GM19395 (cell line): ENCODE data around the gene BNIP3.

ENCODE experiments used
- ATAC-seq: cut with Tn5 transposase; IDR thresholded peaks from one replicate; pipeline ENCODE4 v1.9.1; 2021; ENCODE audit warnings: mild to moderate bottlenecking, moderate library complexity; ENCODE audit not compliant: unreplicated experiment

The BNIP3 gene

DNA sequence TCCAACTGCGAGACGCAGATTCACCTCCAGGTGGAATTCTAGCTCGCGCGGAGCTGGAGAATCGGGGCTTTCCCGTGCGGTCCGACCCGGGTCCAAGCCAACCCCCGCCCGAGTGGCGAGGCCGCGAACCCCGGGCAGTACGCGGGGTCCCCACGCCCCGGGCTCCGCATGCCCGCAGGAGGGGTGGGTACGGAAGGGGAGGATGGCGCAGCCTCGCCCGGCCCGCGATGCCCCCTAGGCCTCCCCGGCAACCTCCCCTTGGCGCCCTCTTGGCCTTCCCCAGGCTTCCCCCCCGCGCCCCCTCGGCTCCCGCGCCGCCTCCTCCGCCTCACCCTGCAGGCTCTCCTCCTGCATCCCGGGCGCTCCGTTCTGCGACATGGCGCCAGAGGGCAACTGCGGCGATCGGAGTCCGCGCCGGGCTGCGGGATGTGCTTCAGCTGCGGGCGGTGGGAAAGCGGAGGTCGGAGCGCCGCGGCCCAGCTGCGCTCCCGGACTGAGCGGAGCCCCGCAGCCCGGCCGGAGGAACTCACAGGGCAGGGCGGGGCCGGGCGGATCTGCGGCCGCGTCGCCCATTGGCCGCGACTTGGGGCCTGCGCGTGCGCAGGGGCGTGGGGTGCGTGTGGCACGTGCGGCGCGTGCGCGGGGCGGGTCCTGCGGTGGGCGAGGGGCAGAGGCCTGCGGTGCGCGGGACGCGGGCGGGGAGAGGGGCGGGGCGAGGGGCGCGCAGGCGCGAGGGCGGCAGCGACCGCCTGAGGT, at the start of gene BNIP3:
Gene BNIP3 (minus strand): TSS at position 495 of the 756 bp plus-strand sequence. CDS start 117 bp downstream, at position 378.
- peak; percentile 88 for ATAC-seq

GRCh38 chr10:132030898-132031463, 49.3 kb upstream of the BNIP3 start:
- no peak for ATAC-seq

GRCh38 chr10:132028706-132029105, 47.0 kb upstream of the BNIP3 start:
- ATAC-seq, result no peak

DNA sequence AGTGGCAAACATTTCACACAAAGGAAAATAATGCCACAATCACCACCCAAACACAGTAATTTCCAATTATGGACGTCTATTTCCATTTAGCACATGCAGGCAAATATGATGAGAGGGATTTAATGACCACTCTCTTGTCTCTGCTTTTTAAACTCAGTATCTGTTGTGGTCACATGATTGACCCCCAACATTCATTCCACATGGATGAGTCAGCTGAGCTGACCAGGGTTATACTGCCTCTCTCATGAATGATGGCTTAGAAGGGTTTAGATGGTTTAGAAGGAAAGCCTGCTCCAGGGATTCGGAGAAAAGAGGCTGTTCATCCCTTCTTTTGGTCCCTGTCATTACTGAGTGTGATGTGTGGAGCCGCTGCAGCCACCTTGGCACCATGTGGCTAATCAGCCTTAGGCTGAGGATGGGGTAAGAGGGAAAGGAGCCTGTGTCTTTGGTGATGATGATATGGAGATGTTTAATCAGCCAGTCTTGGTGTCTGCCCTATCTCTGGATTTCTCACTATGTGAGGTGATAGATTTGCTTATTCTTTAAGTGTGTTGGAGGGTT, 45.8 kb upstream of the BNIP3 start:
- ATAC-seq, result no peak

- peak; percentile 70 for ATAC-seq
These were observed 41.5 kb upstream of the BNIP3 start for GRCh38 chr10:132023092-132023811.

GRCh38 chr10:132022241-132022640, 40.5 kb upstream of the BNIP3 start:
- no peak for ATAC-seq

DNA sequence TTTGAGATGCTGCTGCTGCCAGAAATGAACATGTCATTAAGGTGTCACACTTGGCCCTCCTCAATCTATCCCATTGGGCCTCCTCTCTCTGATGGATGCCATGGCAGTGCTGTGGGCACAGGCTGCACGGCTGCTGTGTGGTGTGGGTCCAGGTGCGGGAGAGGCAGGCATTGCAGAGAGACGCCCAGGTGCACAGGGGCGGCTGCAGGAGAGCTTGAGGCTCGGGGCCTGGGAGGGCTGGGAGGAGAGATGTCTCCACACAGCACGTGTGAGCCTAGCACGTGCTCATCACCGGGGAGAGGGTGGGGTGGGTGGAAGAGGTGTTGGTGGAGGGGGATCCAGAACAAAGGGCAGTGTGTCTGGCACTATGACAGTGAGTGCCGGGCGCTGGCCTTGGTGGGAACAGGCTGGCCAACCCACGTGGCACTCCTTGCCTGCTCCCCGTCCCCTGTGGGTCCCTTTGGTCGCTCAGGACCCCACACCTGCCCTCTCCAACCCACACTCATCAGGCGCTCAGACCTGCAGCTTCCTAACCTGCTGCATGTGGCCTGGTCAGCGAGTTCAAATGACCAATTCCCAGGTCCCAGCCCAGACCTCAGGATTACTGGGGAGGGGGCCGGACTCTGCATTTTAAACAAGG, 39.9 kb upstream of the BNIP3 start:
- ATAC-seq, result no peak

- no peak for ATAC-seq
These were observed 39.3 kb upstream of the BNIP3 start for GRCh38 chr10:132021046-132021445.

- no peak for ATAC-seq
These were observed 38.7 kb upstream of the BNIP3 start for GRCh38 chr10:132020456-132020855.

GRCh38 chr10:132019366-132019765, 37.6 kb upstream of the BNIP3 start:
- no peak for ATAC-seq

DNA sequence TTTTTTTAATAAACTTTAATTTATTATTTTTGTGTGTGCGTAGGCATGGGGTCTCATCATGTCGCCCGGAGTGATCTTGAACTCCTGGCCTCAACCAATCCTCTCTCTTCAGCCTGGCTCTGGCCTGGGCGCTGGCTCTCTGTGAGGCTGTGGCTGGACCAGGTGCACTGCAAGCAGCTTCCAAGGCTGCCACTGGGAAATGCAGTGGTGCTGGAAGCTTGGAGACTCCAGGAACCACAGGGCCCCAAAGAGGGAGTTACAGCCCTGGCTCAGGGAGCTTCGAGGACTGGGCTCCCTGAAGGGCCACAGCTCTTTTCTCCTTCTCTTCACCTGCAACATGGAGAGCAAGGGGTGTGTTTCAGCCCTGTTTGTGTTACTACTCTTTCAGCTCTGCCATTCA, 36.7 kb upstream of the BNIP3 start:
- ATAC-seq, result no peak

DNA sequence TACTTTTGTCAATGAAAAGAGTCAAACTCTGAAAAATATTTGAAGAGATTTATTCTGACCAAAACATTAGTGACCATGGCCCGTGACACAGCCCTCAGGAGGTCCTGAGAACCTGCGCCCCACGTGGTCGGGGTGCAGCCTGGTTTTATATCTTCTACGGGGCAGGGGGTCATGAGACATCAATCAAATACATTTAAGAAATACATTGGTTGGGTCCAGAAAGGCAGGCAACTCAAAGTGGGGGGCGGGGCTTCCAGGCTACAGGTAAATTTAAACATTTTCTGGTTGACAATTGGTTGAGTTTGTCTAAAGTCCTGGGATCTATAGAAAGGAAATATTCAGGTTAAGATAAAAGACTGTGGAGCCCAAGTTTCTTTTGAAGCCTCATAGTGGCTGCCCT, 34.8 kb upstream of the BNIP3 start:
- ATAC-seq, result no peak

- ATAC-seq, result no peak
These were observed 29.7 kb upstream of the BNIP3 start for GRCh38 chr10:132011445-132011844.

- ATAC-seq, result no peak
These were observed 29.3 kb upstream of the BNIP3 start for GRCh38 chr10:132011024-132011423.

DNA sequence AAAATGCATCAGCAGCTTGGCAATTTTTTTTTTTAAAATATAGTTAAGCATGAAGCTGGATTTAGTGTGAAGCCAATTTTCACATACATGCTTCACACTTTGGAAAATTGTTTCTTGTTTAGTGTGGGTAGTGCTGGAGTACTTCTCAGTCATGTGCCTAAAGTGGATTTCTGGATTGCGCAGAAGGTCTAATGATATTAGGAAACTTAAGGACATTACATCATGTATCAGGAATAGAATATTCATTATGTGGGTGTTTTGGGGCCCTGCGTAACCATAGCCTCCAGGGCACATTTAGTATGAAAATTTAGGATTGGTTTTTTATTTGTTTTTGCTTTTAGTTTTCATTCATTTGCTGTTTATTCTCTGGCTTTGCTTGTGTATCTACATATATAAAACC, 28.8 kb upstream of the BNIP3 start:
- ATAC-seq, result no peak

DNA sequence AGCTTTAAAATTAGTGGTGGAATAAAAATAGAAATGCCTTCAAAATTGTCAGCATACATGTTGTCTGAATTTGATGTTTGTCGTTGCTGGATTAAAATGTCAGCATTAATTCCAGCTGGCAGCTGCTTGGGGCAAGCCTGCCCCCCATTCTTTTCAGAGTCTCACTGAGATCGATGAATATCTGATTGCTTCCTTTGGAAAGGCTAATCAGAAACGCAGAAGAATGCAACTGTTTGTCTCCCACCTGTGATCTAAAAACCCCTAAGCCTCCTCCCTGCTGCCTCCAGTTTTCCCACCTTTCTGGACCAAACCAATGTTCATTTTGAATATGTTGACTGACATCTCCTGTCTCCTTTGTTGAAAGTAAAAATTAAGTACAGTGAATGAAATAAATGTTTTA, 27.9 kb upstream of the BNIP3 start:
- ATAC-seq, result no peak

GRCh38 chr10:132007681-132008080, 26.0 kb upstream of the BNIP3 start:
- no peak for ATAC-seq

DNA sequence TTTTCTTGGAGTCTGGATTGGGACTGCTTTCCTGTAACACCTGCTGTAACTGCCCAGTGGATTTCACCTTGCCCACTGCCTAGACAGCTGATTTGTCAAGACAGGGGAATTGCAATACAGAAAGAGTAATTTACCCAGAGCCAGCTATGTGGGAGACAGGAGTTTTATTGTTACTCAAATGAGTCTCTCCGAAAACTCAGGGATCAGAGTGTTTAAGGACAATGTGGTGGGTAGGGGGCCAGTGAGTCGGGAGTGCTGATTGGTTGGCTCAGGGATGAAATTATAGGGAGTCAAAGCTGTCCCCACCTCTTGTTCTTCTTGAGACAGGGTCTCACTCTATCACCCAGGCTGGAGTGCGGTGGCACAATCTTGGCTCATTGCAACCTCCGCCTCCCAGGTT, 25.2 kb upstream of the BNIP3 start:
- ATAC-seq, result no peak

- ATAC-seq, result no peak
These were observed 23.4 kb upstream of the BNIP3 start for GRCh38 chr10:132005147-132005546.

DNA sequence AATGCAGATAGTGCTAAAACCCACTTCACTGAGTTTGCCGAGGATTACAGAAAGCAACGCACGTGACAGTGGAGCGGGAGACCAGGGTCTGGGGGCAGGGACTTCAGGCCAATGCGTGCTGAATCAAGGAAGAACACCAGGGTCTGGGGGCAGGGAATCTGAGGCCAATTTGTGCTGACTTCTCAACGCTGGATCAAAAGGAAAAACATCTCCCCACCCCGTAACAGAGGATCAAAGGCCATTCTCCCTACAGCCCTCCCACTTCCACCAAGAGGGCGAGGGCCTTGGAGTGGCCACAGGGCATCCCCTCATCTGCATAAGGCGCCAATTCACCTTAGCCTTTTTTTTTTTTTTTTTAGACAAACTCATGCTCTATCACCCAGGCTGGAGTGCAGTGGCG, 22.3 kb upstream of the BNIP3 start:
- ATAC-seq, result no peak

GRCh38 chr10:132003282-132003924, 21.7 kb upstream of the BNIP3 start:
- no peak for ATAC-seq
